NK-92 (cell line): ENCODE results near the gene PRKD2.

Experiments used
- DNase-seq: peaks from one replicate; lab custom pipeline; 2025; ENCODE audit not compliant: unreplicated experiment; lab: John Stamatoyannopoulos, UW

The PRKD2 gene

GRCh38 chr19:46665072-46665471 is 51.8 kb downstream of the PRKD2 start:
- DNase-seq = no peak

- DNase-seq = peak; percentile 27
Measured at GRCh38 chr19:46661735-46662592, 55.0 kb downstream of the PRKD2 start.

- DNase-seq = peak; percentile 93
Measured at GRCh38 chr19:46661020-46661731, 55.7 kb downstream of the PRKD2 start, which contains the start of gene DACT3. DACT3 (minus strand) TSS chr19:46661182; CDS start chr19:46661064, 118 bp downstream.

GRCh38 chr19:46660551-46661019 is 56.3 kb downstream of the PRKD2 start:
- no peak for DNase-seq

- no peak for DNase-seq
Measured at GRCh38 chr19:46660008-46660517, 56.9 kb downstream of the PRKD2 start.

GRCh38 chr19:46659151-46660007 is 57.5 kb downstream of the PRKD2 start:
- DNase-seq = no peak

- no peak for DNase-seq
Measured at GRCh38 chr19:46656541-46656940, 60.4 kb downstream of the PRKD2 start.

GRCh38 chr19:46654621-46655152 is 62.2 kb downstream of the PRKD2 start:
- no peak for DNase-seq

- DNase-seq = no peak
Measured at GRCh38 chr19:46650445-46650844, 66.5 kb downstream of the PRKD2 start.

GRCh38 chr19:46648961-46649960 is 67.7 kb downstream of the PRKD2 start:
- no peak for DNase-seq

- DNase-seq = no peak
Measured at GRCh38 chr19:46648060-46648960, 68.6 kb downstream of the PRKD2 start.

- no peak for DNase-seq
Measured at GRCh38 chr19:46646402-46646801, 70.5 kb downstream of the PRKD2 start.

GRCh38 chr19:46644720-46645119 is 72.2 kb downstream of the PRKD2 start:
- no peak for DNase-seq

- no peak for DNase-seq
Measured at GRCh38 chr19:46640656-46641055, 76.3 kb downstream of the PRKD2 start.

- DNase-seq = no peak
Measured at GRCh38 chr19:46639358-46640182, 77.3 kb downstream of the PRKD2 start.

- no peak for DNase-seq
Measured at GRCh38 chr19:46637224-46637623, 79.7 kb downstream of the PRKD2 start.

- DNase-seq = no peak
Measured at GRCh38 chr19:46635920-46636761, 80.8 kb downstream of the PRKD2 start, which contains the start of gene GNG8. GNG8 (minus strand) TSS chr19:46636202; CDS start chr19:46634682, 1,520 bp downstream.
